A673 (cell line): ENCODE results near the gene SGCD. TPM values are rescaled to one million over a fixed set of nuclear protein-coding genes. Genes with fewer than 3 reads are reported as not detected.

ENCODE experiments used
- BruUV-seq: library from RNA; stranded (reverse); fragments of 400-500 nt; replicated peaks from 2 replicates; lab custom pipeline; 2021; lab: Mats Ljungman, UMichigan
- CTCF ChIA-PET: fragments of 300-600 bp; sonication (Branson Sonifier 250); formaldehyde crosslinking; loops from one replicate; lab custom pipeline; 2022; ENCODE audit warnings: antibody characterized with exemption; lab: Charles Lee
- POLR2A ChIA-PET: fragments of 300-600 bp; sonication (Branson Sonifier 250); formaldehyde crosslinking; loops from one replicate; lab custom pipeline; 2022; ENCODE audit warnings: antibody characterized with exemption; ENCODE audit not compliant: low non-redundant PET; lab: Charles Lee
- DNase-seq: peaks from one replicate; pipeline ENCODE4 v3.0.0-alpha.2; 2015; ENCODE audit warnings: low spot score
- H3K27ac ChIP-seq: fragments of 200-600 bp; sonication (generic); 2 replicates; pipeline ENCODE4 v1.5.1; 2016; ENCODE audit warnings: mixed run types, low read depth, mild to moderate bottlenecking, mixed read lengths, antibody characterized with exemption, low read length; ENCODE audit not compliant: poor library complexity, severe bottlenecking
- H3K27me3 ChIP-seq: fragments of 200-600 bp; sonication (generic); replicated peaks from 2 replicates; pipeline ENCODE4 v1.6.1; 2017; ENCODE audit warnings: mixed run types, low read depth, mild to moderate bottlenecking, mixed read lengths, antibody characterized with exemption, low read length; ENCODE audit not compliant: insufficient read depth, poor library complexity
- H3K36me3 ChIP-seq: fragments of 200-600 bp; sonication (generic); 2 replicates; pipeline ENCODE4 v1.6.1; 2016; ENCODE audit warnings: mixed run types, mild to moderate bottlenecking, mixed read lengths, antibody characterized with exemption, low read length; ENCODE audit not compliant: insufficient read depth, poor library complexity, severe bottlenecking
- H3K4me1 ChIP-seq: fragments of 200-600 bp; sonication (generic); 2 replicates; pipeline ENCODE4 v1.6.1; 2017; ENCODE audit warnings: mixed run types, mild to moderate bottlenecking, mixed read lengths, antibody characterized with exemption, low read length; ENCODE audit not compliant: insufficient read depth, poor library complexity, severe bottlenecking
- H3K4me3 ChIP-seq: fragments of 200-600 bp; sonication (generic); 2 replicates; pipeline ENCODE4 v1.5.1; 2016; ENCODE audit warnings: low read depth, mixed run types, mild to moderate bottlenecking, mixed read lengths, low read length; ENCODE audit not compliant: poor library complexity, severe bottlenecking
- H3K9me3 ChIP-seq: fragments of 200-600 bp; sonication (generic); 2 replicates; pipeline ENCODE4 v1.6.1; 2016; ENCODE audit warnings: mixed run types, low read depth, mild to moderate bottlenecking, mixed read lengths, antibody characterized with exemption, low read length; ENCODE audit not compliant: poor library complexity, severe bottlenecking
- CTCF ChIP-seq: fragments of 300-800, 200-600 bp; sonication (generic); conservative IDR thresholded peaks from 2 replicates; pipeline ENCODE4 v1.5.1; 2017; ENCODE audit warnings: low read depth, mild to moderate bottlenecking, antibody characterized with exemption, low read length, moderate library complexity, mixed read lengths
- EZH2 ChIP-seq: fragments of 200-600 bp; sonication (generic); IDR thresholded peaks from 2 replicates; pipeline ENCODE4 v1.6.1; 2017; ENCODE audit warnings: borderline replicate concordance, low read depth, mild to moderate bottlenecking, mixed read lengths, antibody characterized with exemption, low read length; ENCODE audit not compliant: poor library complexity, severe bottlenecking
- intact Hi-C: fragments of 100-400 bp; cut with micrococcal nuclease; formaldehyde crosslinking; loops from one replicate; pipeline ENCODE4 v1.10.0; 2022; ENCODE audit not compliant: unreplicated experiment
- total RNA-seq: library from RNA; stranded (reverse); gene quantifications from 2 replicates; pipeline ENCODE4 v1.2.3, GENCODE V29; 2021

The SGCD gene
- total RNA-seq, 1 experiment from 2014 or later = 0.17 TPM

GRCh38 chr5:156399323-156399722 is 72.4 kb downstream of the SGCD start:
- H3K27me3 ChIP-seq = no peaks in the 10 kb centered on the region
- no peaks in the 10 kb centered on the region for H3K9me3 ChIP-seq
- TF ChIP-seq CTCF (no peak), EZH2 (no peak)
- POLR2A ChIA-PET = no interaction called here
- H3K4me3 ChIP-seq = no peak overlapping the region
- no TSS peak for BruUV-seq
- CTCF ChIA-PET = no interaction called here
- intact Hi-C loops = no loop called here
- no peaks in the 10 kb centered on the region for H3K36me3 ChIP-seq
- no peak overlapping the region for H3K27ac ChIP-seq
- DNase-seq = no peak
- no peaks in the 10 kb centered on the region for H3K4me1 ChIP-seq

GRCh38 chr5:156400231-156400986 is 73.4 kb downstream of the SGCD start:
- POLR2A ChIA-PET = no interaction called here
- Histone ChIP-seq H3K9me3 (no peaks in the 10 kb centered on the region), H3K4me3 (no peak overlapping the region), H3K36me3 (no peaks in the 10 kb centered on the region), H3K4me1 (no peaks in the 10 kb centered on the region), H3K27me3 (no peaks in the 10 kb centered on the region), H3K27ac (no peak overlapping the region)
- TF ChIP-seq CTCF (no peak), EZH2 (no peak)
- DNase-seq = no peak
- CTCF ChIA-PET = no interaction called here
- BruUV-seq = no TSS peak
- intact Hi-C loops = no loop called here

GRCh38 chr5:156401804-156402203 is 74.8 kb downstream of the SGCD start:
- Histone ChIP-seq H3K9me3 (no peaks in the 10 kb centered on the region), H3K36me3 (no peaks in the 10 kb centered on the region), H3K27me3 (no peaks in the 10 kb centered on the region), H3K27ac (no peak overlapping the region), H3K4me3 (no peak overlapping the region), H3K4me1 (no peaks in the 10 kb centered on the region)
- no TSS peak for BruUV-seq
- TF ChIP-seq EZH2 (no peak), CTCF (no peak)
- DNase-seq = no peak
- ChIA-PET POLR2A (no interaction called here), CTCF (no interaction called here)
- intact Hi-C loops = no loop called here
